HFF-Myc (cell line): ENCODE measurements around the gene SH2D3A.

Experiments used
- DNase-seq: peaks from one replicate; pipeline ENCODE4 v3.0.0-alpha.2; 2011; ENCODE audit warnings: low read depth; ENCODE audit errors: extremely low read depth
- H3K4me3 ChIP-seq: replicated peaks from 2 replicates; pipeline ENCODE4 v1.5.1; 2011; ENCODE audit warnings: low read depth, mild to moderate bottlenecking, control low read depth, low read length
- CTCF ChIP-seq: IDR thresholded peaks from 2 replicates; pipeline ENCODE4 v1.5.1; 2012; ENCODE audit warnings: mild to moderate bottlenecking, low read depth, low read length, control low read depth; ENCODE audit errors: missing control alignments

The SH2D3A gene

GRCh38 chr19:6723738-6724137, 43.5 kb downstream of the SH2D3A start:
- no peak overlapping the region for H3K4me3 ChIP-seq
- no peak for DNase-seq
- TF ChIP-seq CTCF, result no peak

GRCh38 chr19:6723108-6723618, 44.1 kb downstream of the SH2D3A start:
- no peak overlapping the region for H3K4me3 ChIP-seq
- TF ChIP-seq CTCF, result no peak
- no peak for DNase-seq

GRCh38 chr19:6721773-6722172, 45.5 kb downstream of the SH2D3A start:
- no peak for TF ChIP-seq CTCF
- no peak overlapping the region for H3K4me3 ChIP-seq
- no peak for DNase-seq

- H3K4me3 ChIP-seq, result no peak overlapping the region
- TF ChIP-seq CTCF, result no peak
- no peak for DNase-seq
These were observed 46.1 kb downstream of the SH2D3A start for GRCh38 chr19:6721138-6721474.

GRCh38 chr19:6720369-6721137, 46.7 kb downstream of the SH2D3A start, which contains the start of gene C3:
TSS of gene C3 (minus strand) at chr19:6720650. CDS start at chr19:6720589, 61 bp downstream.
- DNase-seq, result no peak
- H3K4me3 ChIP-seq, result no peak within 1 kb of the TSS
- no peak for TF ChIP-seq CTCF

- TF ChIP-seq CTCF, result no peak
- no peak overlapping the region for H3K4me3 ChIP-seq
- DNase-seq, result no peak
These were observed 47.3 kb downstream of the SH2D3A start for GRCh38 chr19:6719992-6720368.

GRCh38 chr19:6719540-6719861, 47.7 kb downstream of the SH2D3A start:
- no peak for DNase-seq
- H3K4me3 ChIP-seq, result no peak overlapping the region
- TF ChIP-seq CTCF, result no peak
